CD4-positive, alpha-beta memory T cell (primary cell): ENCODE data around the gene PNLIPRP2. TPM values are rescaled to one million over a fixed set of nuclear protein-coding genes. Genes with fewer than 3 reads are reported as not detected.

ENCODE experiments used
- CTCF ChIA-PET: fragments of 350-600 bp; sonication (Branson Sonifier 250); formaldehyde crosslinking; loops from one replicate; lab custom pipeline; 2021; ENCODE audit warnings: inconsistent platforms; ENCODE audit not compliant: partially characterized antibody; lab: Charles Lee
- POLR2A ChIA-PET: fragments of 350-600 bp; sonication (Branson Sonifier 250); formaldehyde crosslinking; loops from one replicate; lab custom pipeline; 2021; ENCODE audit not compliant: partially characterized antibody; lab: Charles Lee
- DNase-seq, 5 donors: peaks; one replicate each; pipeline versions ENCODE4 v3.0.0 to v3.0.0-alpha.2; 2020 to 2022; ENCODE audit warnings: mixed read lengths in 1 of 5
- H3K27ac ChIP-seq: one replicate; pipeline ENCODE4 v1.7.0; 2013; ENCODE audit warnings: low read depth, low read length
- H3K27me3 ChIP-seq: 2 replicates; pipeline ENCODE4 v1.7.0; 2013; ENCODE audit warnings: mild to moderate bottlenecking, low read length, moderate library complexity; ENCODE audit not compliant: insufficient read depth
- H3K36me3 ChIP-seq: 2 replicates; pipeline ENCODE4 v1.7.0; 2013; ENCODE audit warnings: mild to moderate bottlenecking, low read length, moderate library complexity; ENCODE audit not compliant: insufficient read depth
- H3K4me1 ChIP-seq: 2 replicates; pipeline ENCODE4 v1.7.0; 2013; ENCODE audit warnings: mild to moderate bottlenecking, low read length, moderate library complexity; ENCODE audit not compliant: insufficient read depth
- H3K4me3 ChIP-seq, 2 donors: one replicate each; pipeline ENCODE4 v1.7.0; 2013; ENCODE audit warnings: low read length in 2 of 2, mild to moderate bottlenecking in 1 of 2
- H3K9me3 ChIP-seq, 2 donors: one replicate each; pipeline ENCODE4 v1.7.0; 2013; ENCODE audit warnings: low read length in 2 of 2, control low read depth in 1 of 2; ENCODE audit not compliant: control insufficient read depth in 1 of 2
- H3K27ac Mint-ChIP-seq, 7 donors: one replicate each; pipeline ENCODE4 v1.8.0; 2020 to 2021; ENCODE audit warnings: mixed read lengths in 7 of 7, mild to moderate bottlenecking in 6 of 7, inconsistent platforms in 3 of 7, moderate library complexity in 3 of 7
- H3K27me3 Mint-ChIP-seq, 2 donors: one replicate each; pipeline ENCODE4 v1.8.0; 2020 to 2021; ENCODE audit warnings: mixed read lengths in 2 of 2
- H3K36me3 Mint-ChIP-seq, 2 donors: one replicate each; pipeline ENCODE4 v1.8.0; 2020 to 2021; ENCODE audit warnings: mixed read lengths in 2 of 2, inconsistent platforms in 1 of 2, mild to moderate bottlenecking in 1 of 2
- H3K4me1 Mint-ChIP-seq, 4 donors: one replicate each; pipeline ENCODE4 v1.8.0; 2020 to 2021; ENCODE audit warnings: mixed read lengths in 4 of 4, mild to moderate bottlenecking in 1 of 4
- H3K4me3 Mint-ChIP-seq, 8 donors: one replicate each; pipeline ENCODE4 v1.8.0; 2020 to 2021; ENCODE audit warnings: mixed read lengths in 8 of 8, mild to moderate bottlenecking in 7 of 8, moderate library complexity in 6 of 8, inconsistent platforms in 3 of 8
- H3K9me3 Mint-ChIP-seq, 8 donors: one replicate each; pipeline ENCODE4 v1.8.0; 2020 to 2021; ENCODE audit warnings: mixed read lengths in 8 of 8, mild to moderate bottlenecking in 5 of 8, inconsistent platforms in 3 of 8, moderate library complexity in 1 of 8
- intact Hi-C: fragments of 100-400 bp; cut with micrococcal nuclease; formaldehyde crosslinking; loops from one replicate; pipeline ENCODE4 v1.15.1; 2023
- polyA plus RNA-seq, 2 donors: library from polyadenylated mRNA; unstranded; fragments of 300-500 nt; fragmentation: Illumina TruSeq; gene quantifications; one replicate each; pipeline ENCODE4 v1.2.3, GENCODE V29; 2021
- total RNA-seq, 2 experiments: library from RNA; stranded (reverse); gene quantifications; one replicate each; pipeline ENCODE4 v1.2.3, GENCODE V29; 2021

The PNLIPRP2 gene
- total and polyA plus RNA-seq, 4 experiments from 2014 or later: not detected

DNA sequence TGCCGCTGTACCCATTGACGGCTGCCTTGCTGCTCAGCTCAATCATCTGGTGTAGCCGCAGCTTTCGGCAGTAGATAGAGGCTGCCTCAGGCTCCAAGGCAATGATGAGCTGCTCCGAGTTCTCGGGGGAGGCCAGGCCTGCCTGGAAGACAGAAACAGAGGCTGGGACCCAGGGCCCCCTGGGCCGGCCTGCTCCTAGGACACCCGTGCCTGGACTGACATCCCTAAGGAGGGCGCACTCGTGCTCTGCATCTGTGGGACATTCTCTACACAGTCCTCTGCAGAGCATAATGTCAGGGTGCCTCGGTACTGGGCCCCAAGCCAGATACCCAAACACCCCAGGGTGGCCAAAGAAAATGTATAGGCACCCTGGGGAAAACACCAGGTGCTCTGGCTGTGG, 63.1 kb downstream of the PNLIPRP2 start:
- no peaks in the 10 kb centered on the region for H3K27me3 ChIP-seq
- no peak overlapping the region for H3K4me3 ChIP-seq
- intact Hi-C loops: no loop called here
- no peaks in the 10 kb centered on the region for H3K4me1 ChIP-seq
- H3K27ac Mint-ChIP-seq: no peak overlapping the region
- H3K36me3 ChIP-seq: no peaks in the 10 kb centered on the region
- POLR2A ChIA-PET: no interaction called here
- no peaks in the 10 kb centered on the region for H3K9me3 ChIP-seq
- CTCF ChIA-PET: interaction anchor here (0.8 to 10.2 kb wide), 4 partner anchors 79 to 491 kb away, joined by 4 to 118 read pairs (median 14); no protein-coding TSS in a partner anchor
- no peaks in the 10 kb centered on the region for H3K36me3 Mint-ChIP-seq
- H3K4me3 Mint-ChIP-seq: no peak overlapping the region
- no peak for DNase-seq
- no peak overlapping the region for H3K27ac ChIP-seq
- peaks cover 0 to 2% (median 0%) of the 10 kb centered on the region in 4 donors for H3K4me1 Mint-ChIP-seq
- peaks cover 3 to 10% of the 10 kb centered on the region in 2 donors for H3K27me3 Mint-ChIP-seq
- no peaks in the 10 kb centered on the region for H3K9me3 Mint-ChIP-seq

DNA sequence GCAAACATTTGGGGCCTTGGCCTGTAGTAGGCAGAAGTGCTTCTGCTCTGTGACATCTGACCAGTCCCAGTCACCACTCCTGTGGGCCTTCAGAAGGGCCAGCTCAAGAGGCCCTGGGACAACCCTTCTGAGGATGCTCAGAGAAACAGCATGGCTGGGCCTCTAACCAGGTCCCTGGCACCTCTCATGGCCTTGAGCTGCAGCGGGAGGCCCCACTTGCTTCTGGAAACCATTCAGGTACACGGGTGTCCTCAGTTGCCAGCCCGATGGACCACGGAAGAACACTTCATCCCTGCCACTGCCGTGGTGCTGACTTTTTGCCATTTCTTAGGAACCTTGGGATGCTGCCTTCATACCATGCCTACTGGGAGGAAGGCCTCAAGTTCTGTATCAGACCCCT, 64.0 kb downstream of the PNLIPRP2 start:
- DNase-seq: no peak
- no peaks in the 10 kb centered on the region for H3K9me3 ChIP-seq
- H3K9me3 Mint-ChIP-seq: no peaks in the 10 kb centered on the region
- peaks cover 0 to 2% (median 0%) of the 10 kb centered on the region in 4 donors for H3K4me1 Mint-ChIP-seq
- no peak overlapping the region for H3K27ac Mint-ChIP-seq
- H3K4me3 ChIP-seq: no peak overlapping the region
- no peaks in the 10 kb centered on the region for H3K36me3 Mint-ChIP-seq
- no peaks in the 10 kb centered on the region for H3K36me3 ChIP-seq
- H3K4me1 ChIP-seq: no peaks in the 10 kb centered on the region
- no peaks in the 10 kb centered on the region for H3K27me3 ChIP-seq
- H3K4me3 Mint-ChIP-seq: no peak overlapping the region
- ChIA-PET CTCF (interaction anchor here (1.1 to 10.2 kb wide), 4 partner anchors 33 to 490 kb away, joined by 3 to 118 read pairs (median 3); no protein-coding TSS in a partner anchor), POLR2A (no interaction called here)
- intact Hi-C loops: no loop called here
- peaks cover 6 to 18% of the 10 kb centered on the region in 2 donors for H3K27me3 Mint-ChIP-seq
- H3K27ac ChIP-seq: no peak overlapping the region

DNA sequence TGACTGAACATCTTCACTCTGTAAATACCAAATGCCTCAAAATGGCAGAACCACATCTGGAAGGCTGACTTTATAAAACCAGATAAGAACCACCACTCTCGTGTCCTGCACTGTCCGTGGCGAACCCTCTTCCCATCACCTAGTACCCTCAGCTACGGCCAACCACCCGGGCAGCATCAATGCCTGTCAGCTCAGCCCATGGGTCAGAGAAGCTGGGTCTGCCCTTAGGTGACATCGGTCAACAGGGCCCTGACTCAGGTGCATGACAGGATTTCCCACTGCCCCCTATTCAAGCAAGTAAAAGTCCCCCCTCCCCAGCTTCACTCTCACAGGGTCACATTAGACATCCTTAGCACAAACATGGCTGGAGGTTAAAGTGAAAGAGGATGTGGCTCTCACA, 65.1 kb downstream of the PNLIPRP2 start:
- Mint-ChIP-seq H3K9me3 (no peaks in the 10 kb centered on the region), H3K27ac (no peak overlapping the region), H3K4me1 (peaks cover 0 to 2% (median 0%) of the 10 kb centered on the region in 4 donors), H3K4me3 (no peak overlapping the region), H3K36me3 (no peaks in the 10 kb centered on the region), H3K27me3 (peaks cover 6 to 18% of the 10 kb centered on the region in 2 donors)
- POLR2A ChIA-PET: no interaction called here
- Histone ChIP-seq H3K9me3 (no peaks in the 10 kb centered on the region), H3K4me1 (no peaks in the 10 kb centered on the region), H3K36me3 (no peaks in the 10 kb centered on the region), H3K4me3 (no peak overlapping the region), H3K27me3 (no peaks in the 10 kb centered on the region), H3K27ac (no peak overlapping the region)
- no peak for DNase-seq
- CTCF ChIA-PET: interaction anchor here (1.1 to 10.2 kb wide), 4 partner anchors 32 to 489 kb away, joined by 3 to 118 read pairs (median 3); no protein-coding TSS in a partner anchor
- intact Hi-C loops: no loop called here

DNA sequence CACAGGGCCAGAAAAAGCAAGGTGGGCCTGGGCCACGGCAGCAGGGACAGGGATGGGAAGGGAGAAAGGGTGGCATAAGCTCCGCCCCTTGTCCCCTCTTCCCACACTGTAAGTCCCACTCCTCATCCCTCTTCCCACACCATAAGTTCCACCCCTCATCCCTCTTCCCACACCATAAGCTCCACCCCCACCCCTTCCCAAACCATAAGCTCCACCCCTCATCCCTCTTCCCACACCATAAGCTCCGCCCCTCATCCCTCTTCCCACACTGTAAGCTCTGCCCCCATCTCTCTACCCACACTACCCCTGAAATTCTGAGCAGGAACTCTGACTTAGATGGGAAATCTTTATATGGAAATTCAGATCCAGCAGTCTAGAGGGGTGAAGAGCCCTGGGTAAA, 65.9 kb downstream of the PNLIPRP2 start:
- POLR2A ChIA-PET: no interaction called here

DNA sequence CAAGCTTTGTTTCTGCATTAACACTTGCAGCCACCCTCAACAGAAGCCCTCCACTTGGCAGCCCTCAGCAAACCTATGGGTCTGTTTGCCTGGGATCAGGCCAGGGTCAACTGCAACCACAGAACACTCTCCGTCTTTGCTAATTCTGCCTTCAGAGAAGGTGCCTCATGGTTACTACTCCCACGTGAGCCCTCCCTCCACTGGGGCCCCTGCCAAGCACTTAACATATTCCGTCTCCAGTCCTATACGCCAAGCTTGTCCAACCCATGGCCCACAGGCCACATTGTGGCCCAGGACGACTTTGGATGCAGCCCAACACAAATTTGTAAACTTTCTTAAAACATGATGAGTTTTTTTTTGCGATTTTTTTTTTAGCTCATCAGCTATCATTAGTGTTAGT, 66.9 kb downstream of the PNLIPRP2 start:
- Histone ChIP-seq H3K27ac (no peak overlapping the region), H3K4me1 (no peaks in the 10 kb centered on the region), H3K36me3 (no peaks in the 10 kb centered on the region), H3K9me3 (no peaks in the 10 kb centered on the region), H3K27me3 (no peaks in the 10 kb centered on the region), H3K4me3 (no peak overlapping the region)
- no peak overlapping the region for H3K27ac Mint-ChIP-seq
- H3K36me3 Mint-ChIP-seq: no peaks in the 10 kb centered on the region
- H3K4me3 Mint-ChIP-seq: no peak overlapping the region
- H3K27me3 Mint-ChIP-seq: peaks cover 5 to 23% of the 10 kb centered on the region in 2 donors
- ChIA-PET POLR2A (no interaction called here), CTCF (interaction anchor here (1.1 to 10.2 kb wide), 2 partner anchors 100 to 487 kb away, joined by 3 to 118 read pairs; no protein-coding TSS in a partner anchor)
- H3K4me1 Mint-ChIP-seq: no peaks in the 10 kb centered on the region
- intact Hi-C loops: no loop called here
- no peaks in the 10 kb centered on the region for H3K9me3 Mint-ChIP-seq
- DNase-seq: no peak

More for the DNA sequence above, 65.9 kb downstream of the PNLIPRP2 start:
- DNase-seq: no peak
- Mint-ChIP-seq H3K4me1 (peaks cover 0 to 2% (median 0%) of the 10 kb centered on the region in 4 donors), H3K4me3 (no peak overlapping the region), H3K36me3 (no peaks in the 10 kb centered on the region), H3K27me3 (peaks cover 6 to 25% of the 10 kb centered on the region in 2 donors), H3K9me3 (no peaks in the 10 kb centered on the region), H3K27ac (no peak overlapping the region)
- CTCF ChIA-PET: interaction anchor here (0.9 to 10.2 kb wide), 3 partner anchors 11 to 488 kb away, joined by 3 to 118 read pairs (median 3); no protein-coding TSS in a partner anchor
- no peaks in the 10 kb centered on the region for H3K36me3 ChIP-seq
- intact Hi-C loops: no loop called here
- no peak overlapping the region for H3K27ac ChIP-seq
- H3K4me1 ChIP-seq: no peaks in the 10 kb centered on the region
- no peaks in the 10 kb centered on the region for H3K27me3 ChIP-seq
- H3K4me3 ChIP-seq: no peak overlapping the region
- H3K9me3 ChIP-seq: no peaks in the 10 kb centered on the region

DNA sequence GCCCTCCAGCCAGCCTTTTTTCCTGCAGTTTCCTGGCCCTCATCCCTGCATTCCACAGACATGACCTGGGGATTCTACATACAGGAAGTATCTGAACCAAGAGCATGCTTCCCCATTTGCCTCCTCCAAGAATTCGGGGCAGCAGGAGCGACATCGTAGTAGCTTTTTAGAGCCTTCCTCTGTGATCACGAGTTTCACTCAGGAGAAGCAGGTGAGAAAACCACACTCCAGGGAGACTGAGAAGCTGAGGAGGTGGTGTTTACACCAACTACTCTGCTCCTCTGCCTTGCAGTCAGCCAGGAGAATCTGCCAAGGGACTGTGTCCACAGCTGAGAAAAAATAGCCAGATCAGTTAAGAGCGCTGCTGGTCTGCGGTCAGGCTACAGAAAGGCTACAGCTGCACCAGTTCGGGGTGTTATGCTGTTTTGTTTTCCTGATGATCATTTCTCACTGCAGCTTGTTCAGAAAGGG, 67.5 kb downstream of the PNLIPRP2 start:
- Histone ChIP-seq H3K27me3 (no peaks in the 10 kb centered on the region), H3K4me3 (no peak overlapping the region), H3K4me1 (no peaks in the 10 kb centered on the region), H3K27ac (no peak overlapping the region), H3K36me3 (no peaks in the 10 kb centered on the region), H3K9me3 (no peaks in the 10 kb centered on the region)
- Mint-ChIP-seq H3K36me3 (no peaks in the 10 kb centered on the region), H3K4me1 (no peaks in the 10 kb centered on the region), H3K27me3 (peaks cover 5 to 25% of the 10 kb centered on the region in 2 donors), H3K9me3 (no peaks in the 10 kb centered on the region), H3K27ac (peak overlapping the region in 1 of 7 donors; percentile 77), H3K4me3 (no peak overlapping the region)
- ChIA-PET CTCF (interaction anchor here (10.2 kb wide), 1 partner anchor 100 kb away, joined by 118 read pairs; no protein-coding TSS in a partner anchor), POLR2A (no interaction called here)
- intact Hi-C loops: no loop called here
- DNase-seq: no peak

DNA sequence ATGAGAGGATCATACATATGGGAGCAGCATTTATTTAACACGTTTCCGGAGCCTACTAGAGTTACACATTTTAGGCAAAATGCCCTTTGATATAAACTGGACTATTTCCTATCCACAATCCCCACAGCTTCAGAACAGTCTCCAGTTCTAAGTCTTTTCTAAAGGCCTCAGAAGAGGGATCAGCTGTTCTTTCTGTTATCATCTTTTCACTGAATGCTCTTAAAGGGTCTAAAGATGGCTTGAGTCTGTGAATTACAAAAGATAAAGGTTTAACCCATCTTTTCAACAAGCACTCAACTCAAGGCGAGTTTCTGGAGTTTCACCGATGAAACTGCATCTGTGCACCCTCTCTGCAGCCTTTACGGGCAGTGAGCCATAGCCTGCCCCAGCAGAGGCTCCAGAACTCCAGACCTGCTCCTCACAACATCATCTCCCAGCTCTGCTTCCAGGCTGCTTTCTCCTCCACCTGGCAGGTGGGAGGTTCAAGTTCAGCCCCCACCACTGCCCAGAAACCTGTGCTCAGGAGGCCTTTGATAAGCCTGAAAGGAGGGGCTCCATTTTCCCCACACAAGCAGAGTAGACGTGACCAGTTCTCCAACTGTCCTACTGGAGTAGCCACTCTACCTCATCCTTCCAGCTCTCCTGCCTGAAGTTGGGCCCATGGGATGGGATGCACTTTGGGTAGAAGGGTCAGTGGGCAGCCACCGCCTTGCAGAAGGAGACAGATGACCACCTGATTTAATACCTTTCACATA, 68.2 kb downstream of the PNLIPRP2 start:
- Histone ChIP-seq H3K36me3 (no peaks in the 10 kb centered on the region), H3K4me3 (no peak overlapping the region), H3K27ac (no peak overlapping the region), H3K9me3 (no peaks in the 10 kb centered on the region), H3K27me3 (no peaks in the 10 kb centered on the region), H3K4me1 (no peaks in the 10 kb centered on the region)
- intact Hi-C loops: no loop called here
- POLR2A ChIA-PET: no interaction called here
- H3K27ac Mint-ChIP-seq: no peak overlapping the region
- H3K27me3 Mint-ChIP-seq: peaks cover 5 to 26% of the 10 kb centered on the region in 2 donors
- no peak overlapping the region for H3K4me3 Mint-ChIP-seq
- CTCF ChIA-PET: interaction anchor here (10.2 kb wide), 1 partner anchor 99 kb away, joined by 118 read pairs; no protein-coding TSS in a partner anchor
- no peaks in the 10 kb centered on the region for H3K9me3 Mint-ChIP-seq
- no peaks in the 10 kb centered on the region for H3K4me1 Mint-ChIP-seq
- no peak for DNase-seq
- no peaks in the 10 kb centered on the region for H3K36me3 Mint-ChIP-seq
